Measurements from ENCODE around the gene LONP1.

The LONP1 gene

GRCh38 chr19:5652261-5652660, 67.7 kb downstream of the LONP1 start:
- Histone ChIP-seq H3K4me3 (ENCODE audit: low read length in 2 of 2) (no peak overlapping the region), H3K4me1 (ENCODE audit: control insufficient read depth in 2 of 2, insufficient read depth in 2 of 2, low read length in 2 of 2) (no peaks in the 10 kb centered on the region), H3K9me3 (ENCODE audit: control insufficient read depth in 2 of 2, low read length in 2 of 2) (no peaks in the 10 kb centered on the region), H3K27me3 (ENCODE audit: control insufficient read depth in 2 of 2, insufficient read depth in 2 of 2, low read length in 2 of 2) (no peaks in the 10 kb centered on the region), H3K36me3 (ENCODE audit: control insufficient read depth in 2 of 2, insufficient read depth in 2 of 2, low read length in 2 of 2) (peaks cover 65 to 78% of the 10 kb centered on the region in 2 donors), H3K9ac (ENCODE audit: low read depth in 1 of 2, low read length in 2 of 2) (no peak overlapping the region), H3K27ac (ENCODE audit: low read depth in 2 of 2, low read length in 2 of 2) (no peak overlapping the region)

DNA sequence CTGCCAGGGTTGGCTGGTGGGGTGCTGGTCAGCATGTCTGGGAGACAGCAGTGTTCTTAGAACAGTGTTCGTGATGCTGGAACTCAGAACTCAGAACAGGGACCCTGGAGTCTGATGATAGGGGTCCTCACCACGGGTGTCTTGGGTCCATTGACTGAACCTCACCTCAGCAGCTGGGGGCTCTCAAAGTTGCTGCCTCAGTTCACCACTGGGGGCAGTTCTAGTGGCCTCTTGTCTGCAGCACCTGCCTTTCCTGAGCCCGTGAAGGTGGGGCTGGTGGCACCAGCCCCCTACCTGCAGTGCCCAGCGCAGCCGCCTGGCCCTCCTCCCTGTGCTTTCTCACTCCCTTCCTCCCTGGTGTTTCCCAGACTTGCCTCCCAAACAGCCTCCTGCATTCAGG, 68.6 kb downstream of the LONP1 start:
- Histone ChIP-seq H3K9ac (ENCODE audit: low read depth in 1 of 2, low read length in 2 of 2) (no peak overlapping the region), H3K27me3 (ENCODE audit: control insufficient read depth in 2 of 2, insufficient read depth in 2 of 2, low read length in 2 of 2) (no peaks in the 10 kb centered on the region), H3K4me1 (ENCODE audit: control insufficient read depth in 2 of 2, insufficient read depth in 2 of 2, low read length in 2 of 2) (no peaks in the 10 kb centered on the region), H3K4me3 (ENCODE audit: low read length in 2 of 2) (no peak overlapping the region), H3K36me3 (ENCODE audit: control insufficient read depth in 2 of 2, insufficient read depth in 2 of 2, low read length in 2 of 2) (peaks cover 74 to 82% of the 10 kb centered on the region in 2 donors), H3K9me3 (ENCODE audit: control insufficient read depth in 2 of 2, low read length in 2 of 2) (no peaks in the 10 kb centered on the region), H3K27ac (ENCODE audit: low read depth in 2 of 2, low read length in 2 of 2) (no peak overlapping the region)

- H3K4me3 ChIP-seq (ENCODE audit: low read length in 2 of 2) = no peak overlapping the region
- H3K27ac ChIP-seq (ENCODE audit: low read depth in 2 of 2, low read length in 2 of 2) = no peak overlapping the region
- no peak overlapping the region for H3K9ac ChIP-seq (ENCODE audit: low read depth in 1 of 2, low read length in 2 of 2)
- H3K36me3 ChIP-seq (ENCODE audit: control insufficient read depth in 2 of 2, insufficient read depth in 2 of 2, low read length in 2 of 2) = peaks cover 77 to 86% of the 10 kb centered on the region in 2 donors
- no peaks in the 10 kb centered on the region for H3K27me3 ChIP-seq (ENCODE audit: control insufficient read depth in 2 of 2, insufficient read depth in 2 of 2, low read length in 2 of 2)
- no peaks in the 10 kb centered on the region for H3K9me3 ChIP-seq (ENCODE audit: control insufficient read depth in 2 of 2, low read length in 2 of 2)
- H3K4me1 ChIP-seq (ENCODE audit: control insufficient read depth in 2 of 2, insufficient read depth in 2 of 2, low read length in 2 of 2) = no peaks in the 10 kb centered on the region
Measured at GRCh38 chr19:5648464-5648863, 71.5 kb downstream of the LONP1 start.

DNA sequence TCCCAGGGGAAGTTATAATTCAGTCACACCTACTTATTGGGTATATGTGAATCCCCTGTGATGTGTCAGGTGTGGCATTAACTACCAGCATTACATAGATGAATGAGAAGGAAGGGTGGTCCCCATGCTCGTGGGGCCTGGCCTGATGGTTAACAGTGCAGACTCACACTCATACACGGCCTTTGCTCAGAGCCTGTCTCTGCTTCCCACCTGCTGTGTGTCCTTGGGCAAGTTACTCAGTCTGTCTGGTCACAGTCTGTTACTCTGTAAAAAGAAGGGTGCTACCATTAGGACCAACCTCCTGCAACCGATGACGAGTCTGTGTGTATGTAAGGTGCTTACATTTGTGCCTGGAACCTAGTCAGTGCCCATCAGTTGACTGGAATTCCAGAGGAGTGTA, 73.2 kb downstream of the LONP1 start:
- Histone ChIP-seq H3K27ac (ENCODE audit: low read depth in 2 of 2, low read length in 2 of 2) (no peak overlapping the region), H3K9ac (ENCODE audit: low read depth in 1 of 2, low read length in 2 of 2) (no peak overlapping the region), H3K4me1 (ENCODE audit: control insufficient read depth in 2 of 2, insufficient read depth in 2 of 2, low read length in 2 of 2) (no peaks in the 10 kb centered on the region), H3K36me3 (ENCODE audit: control insufficient read depth in 2 of 2, insufficient read depth in 2 of 2, low read length in 2 of 2) (peaks cover 74 to 86% of the 10 kb centered on the region in 2 donors), H3K9me3 (ENCODE audit: control insufficient read depth in 2 of 2, low read length in 2 of 2) (no peaks in the 10 kb centered on the region), H3K27me3 (ENCODE audit: control insufficient read depth in 2 of 2, insufficient read depth in 2 of 2, low read length in 2 of 2) (no peaks in the 10 kb centered on the region), H3K4me3 (ENCODE audit: low read length in 2 of 2) (no peak overlapping the region)

- Histone ChIP-seq H3K27ac (ENCODE audit: low read depth in 2 of 2, low read length in 2 of 2) (no peak overlapping the region), H3K9ac (ENCODE audit: low read depth in 1 of 2, low read length in 2 of 2) (no peak overlapping the region), H3K4me1 (ENCODE audit: control insufficient read depth in 2 of 2, insufficient read depth in 2 of 2, low read length in 2 of 2) (no peaks in the 10 kb centered on the region), H3K9me3 (ENCODE audit: control insufficient read depth in 2 of 2, low read length in 2 of 2) (no peaks in the 10 kb centered on the region), H3K4me3 (ENCODE audit: low read length in 2 of 2) (no peak overlapping the region), H3K36me3 (ENCODE audit: control insufficient read depth in 2 of 2, insufficient read depth in 2 of 2, low read length in 2 of 2) (peaks cover 66 to 78% of the 10 kb centered on the region in 2 donors), H3K27me3 (ENCODE audit: control insufficient read depth in 2 of 2, insufficient read depth in 2 of 2, low read length in 2 of 2) (no peaks in the 10 kb centered on the region)
Measured at GRCh38 chr19:5645409-5645808, 74.5 kb downstream of the LONP1 start.

DNA sequence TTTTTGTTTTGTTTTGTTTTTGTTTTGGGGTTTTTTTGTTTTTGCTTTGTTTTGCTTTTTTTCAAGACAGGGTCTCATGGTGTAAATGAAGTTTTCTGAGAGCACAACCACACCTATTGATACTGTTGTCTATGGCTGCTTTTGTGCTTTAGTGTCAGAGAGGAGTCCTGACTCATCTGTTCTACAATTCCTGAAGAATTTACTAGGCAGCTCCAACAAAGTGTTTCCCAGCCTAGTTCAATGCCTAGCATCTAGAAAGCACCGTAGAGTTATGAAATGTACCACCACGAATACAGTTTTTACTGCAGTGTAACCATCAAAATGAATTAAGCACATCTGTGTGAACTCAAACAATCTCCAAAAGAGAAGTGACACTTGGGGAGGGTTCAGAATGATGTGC, 75.9 kb downstream of the LONP1 start:
- Histone ChIP-seq H3K27me3 (ENCODE audit: control insufficient read depth in 2 of 2, insufficient read depth in 2 of 2, low read length in 2 of 2) (no peaks in the 10 kb centered on the region), H3K9me3 (ENCODE audit: control insufficient read depth in 2 of 2, low read length in 2 of 2) (no peaks in the 10 kb centered on the region), H3K4me1 (ENCODE audit: control insufficient read depth in 2 of 2, insufficient read depth in 2 of 2, low read length in 2 of 2) (no peaks in the 10 kb centered on the region), H3K27ac (ENCODE audit: low read depth in 2 of 2, low read length in 2 of 2) (no peak overlapping the region), H3K9ac (ENCODE audit: low read depth in 1 of 2, low read length in 2 of 2) (no peak overlapping the region), H3K36me3 (ENCODE audit: control insufficient read depth in 2 of 2, insufficient read depth in 2 of 2, low read length in 2 of 2) (peaks cover 59 to 69% of the 10 kb centered on the region in 2 donors), H3K4me3 (ENCODE audit: low read length in 2 of 2) (no peak overlapping the region)

DNA sequence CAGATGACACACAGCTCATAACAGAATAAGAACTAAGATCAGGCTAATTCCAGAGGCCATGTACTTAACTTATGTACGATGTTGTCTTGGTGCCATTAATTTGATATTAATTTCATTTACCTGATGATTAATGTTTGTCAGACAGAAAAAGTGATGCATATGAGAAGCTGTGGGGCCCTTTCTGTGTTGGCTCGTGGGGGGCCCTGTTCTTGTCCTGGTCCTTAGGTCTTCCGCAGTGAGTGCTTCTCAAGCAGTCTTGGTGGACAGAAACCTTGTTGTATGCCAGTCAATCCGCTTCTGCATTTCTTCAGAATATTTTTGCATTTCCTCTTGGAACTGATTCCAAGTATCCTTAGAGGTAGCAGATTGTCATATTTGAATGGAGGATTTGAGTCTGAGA, 76.9 kb downstream of the LONP1 start:
- Histone ChIP-seq H3K27me3 (ENCODE audit: control insufficient read depth in 2 of 2, insufficient read depth in 2 of 2, low read length in 2 of 2) (no peaks in the 10 kb centered on the region), H3K4me3 (ENCODE audit: low read length in 2 of 2) (no peak overlapping the region), H3K36me3 (ENCODE audit: control insufficient read depth in 2 of 2, insufficient read depth in 2 of 2, low read length in 2 of 2) (peaks cover 54 to 64% of the 10 kb centered on the region in 2 donors), H3K27ac (ENCODE audit: low read depth in 2 of 2, low read length in 2 of 2) (no peak overlapping the region), H3K4me1 (ENCODE audit: control insufficient read depth in 2 of 2, insufficient read depth in 2 of 2, low read length in 2 of 2) (no peaks in the 10 kb centered on the region), H3K9me3 (ENCODE audit: control insufficient read depth in 2 of 2, low read length in 2 of 2) (no peaks in the 10 kb centered on the region), H3K9ac (ENCODE audit: low read depth in 1 of 2, low read length in 2 of 2) (no peak overlapping the region)

- Histone ChIP-seq H3K9ac (ENCODE audit: low read depth in 1 of 2, low read length in 2 of 2) (no peak overlapping the region), H3K36me3 (ENCODE audit: control insufficient read depth in 2 of 2, insufficient read depth in 2 of 2, low read length in 2 of 2) (peaks cover 46 to 59% of the 10 kb centered on the region in 2 donors), H3K4me1 (ENCODE audit: control insufficient read depth in 2 of 2, insufficient read depth in 2 of 2, low read length in 2 of 2) (no peaks in the 10 kb centered on the region), H3K9me3 (ENCODE audit: control insufficient read depth in 2 of 2, low read length in 2 of 2) (no peaks in the 10 kb centered on the region), H3K27ac (ENCODE audit: low read depth in 2 of 2, low read length in 2 of 2) (no peak overlapping the region), H3K4me3 (ENCODE audit: low read length in 2 of 2) (no peak overlapping the region), H3K27me3 (ENCODE audit: control insufficient read depth in 2 of 2, insufficient read depth in 2 of 2, low read length in 2 of 2) (no peaks in the 10 kb centered on the region)
Measured at GRCh38 chr19:5642204-5642603, 77.7 kb downstream of the LONP1 start.
